Small intestine (tissue), 7 donors: ENCODE data around the gene DIS3L2. TPM values are rescaled to one million over a fixed set of nuclear protein-coding genes. Genes with fewer than 3 reads are reported as not detected.
"Not testable (repeated sequence)": the region's sequence is repeated elsewhere in the genome, so short reads cannot be mapped to it uniquely, and the experiment has no call there.

Experiments used
- DNase-seq, 2 donors: peaks; one replicate each; pipeline versions ENCODE4 v3.0.0 to v3.0.0-alpha.2; 2013
- FAIRE-seq: peaks from 2 replicates; lab custom pipeline; 2012; peaks lifted over from hg19 to GRCh38; lab: Jason Lieb, UNC
- H3K27ac ChIP-seq, 3 donors: one replicate each; pipeline ENCODE4 v1.5.1; 2013; ENCODE audit warnings: low read length in 2 of 3, mild to moderate bottlenecking in 2 of 3, control low read depth in 1 of 3, inconsistent platforms in 1 of 3, low read depth in 1 of 3, moderate library complexity in 1 of 3
- H3K27me3 ChIP-seq, 3 donors: one replicate each; pipeline ENCODE4 v1.6.1; 2013; ENCODE audit warnings: low read length in 3 of 3, inconsistent platforms in 1 of 3; ENCODE audit not compliant: control insufficient read depth in 3 of 3, insufficient read depth in 3 of 3
- H3K36me3 ChIP-seq, 3 donors: one replicate each; pipeline ENCODE4 v1.6.1; 2013; ENCODE audit warnings: low read length in 3 of 3, inconsistent platforms in 1 of 3, low read depth in 1 of 3, mild to moderate bottlenecking in 1 of 3, moderate library complexity in 1 of 3; ENCODE audit not compliant: control insufficient read depth in 3 of 3, insufficient read depth in 2 of 3
- H3K4me1 ChIP-seq, 3 donors: one replicate each; pipeline ENCODE4 v1.6.1; 2013; ENCODE audit warnings: low read length in 2 of 3, inconsistent platforms in 1 of 3, low read depth in 1 of 3, mild to moderate bottlenecking in 1 of 3, moderate library complexity in 1 of 3; ENCODE audit not compliant: control insufficient read depth in 3 of 3, insufficient read depth in 2 of 3
- H3K4me3 ChIP-seq, 3 donors: one replicate each; pipeline ENCODE4 v1.5.1; 2013; ENCODE audit warnings: low read length in 3 of 3, control low read depth in 1 of 3, inconsistent platforms in 1 of 3, low read depth in 1 of 3, mild to moderate bottlenecking in 1 of 3, moderate library complexity in 1 of 3
- H3K9me3 ChIP-seq, 2 donors: one replicate each; pipeline ENCODE4 v1.6.1; 2013; ENCODE audit warnings: low read depth in 1 of 2, low read length in 1 of 2; ENCODE audit not compliant: control insufficient read depth in 2 of 2, insufficient read depth in 1 of 2
- WGBS, 3 donors: extraction: QIAGEN DNeasy Blood & Tissue Kit; methylation state at CpG; one replicate each; pipeline ENCODE4 v1.1.7; 2013; 5-methylcytosine and 5-hydroxymethylcytosine counted together
- polyA plus RNA-seq, 4 donors: library from polyadenylated mRNA; stranded (reverse) in 3 of 4; unstranded in 1 of 4; fragments of 200-250 nt in 3 of 4; fragments of 120-200 nt in 1 of 4; gene quantifications; one replicate each; pipeline versions ENCODE4 v1.2.1 to v1.2.3, GENCODE V29; 2013
- donor health status: healthy with polysubstance abuse.
- donor health status: control.
- donor health status: control.
- donor health status: Bipolar disorder and iron deficiency.
- donor health status: healthy.

DIS3L2 gene
- polyA plus RNA-seq, 4 donors: 8.3 to 22.1 (median 11.8) TPM

GRCh38 chr2:232385058-232385457, 423.5 kb downstream of the DIS3L2 start:
- DNase-seq, H3K4me1 ChIP-seq, H3K4me3 ChIP-seq, H3K27ac ChIP-seq, FAIRE-seq, H3K9me3 ChIP-seq, H3K36me3 ChIP-seq: not testable (repeated sequence)
- peaks cover 8 to 80% (median 32%) of the 10 kb centered on the region in 3 donors for H3K27me3 ChIP-seq

GRCh38 chr2:232385660-232386489, 424.4 kb downstream of the DIS3L2 start:
- H3K9me3 ChIP-seq: no peaks in the 10 kb centered on the region
- WGBS, 3 donors: 14 to 18% (median 17%) methylated on average over 24 of the region's 24 CpGs
- no peaks in the 10 kb centered on the region for H3K36me3 ChIP-seq
- DNase-seq: peak in 1 of 2 donors; percentile 21
- no peak overlapping the region for H3K27ac ChIP-seq
- H3K27me3 ChIP-seq: peaks cover 8 to 87% (median 37%) of the 10 kb centered on the region in 3 donors
- no peak for FAIRE-seq
- H3K4me3 ChIP-seq: no peak overlapping the region
- H3K4me1 ChIP-seq: peaks cover 0 to 3% (median 0%) of the 10 kb centered on the region in 3 donors

GRCh38 chr2:232386490-232386739, 424.9 kb downstream of the DIS3L2 start:
- Histone ChIP-seq H3K4me1 (peaks cover 0 to 3% (median 0%) of the 10 kb centered on the region in 3 donors), H3K27me3 (peaks cover 8 to 87% (median 39%) of the 10 kb centered on the region in 3 donors), H3K9me3 (no peaks in the 10 kb centered on the region), H3K4me3 (no peak overlapping the region), H3K27ac (no peak overlapping the region), H3K36me3 (no peaks in the 10 kb centered on the region)
- WGBS, 3 donors: 8 to 15% (median 12%) methylated on average over 22 to 23 of the region's 23 CpGs
- no peak for FAIRE-seq
- no peak for DNase-seq

Other genes with a start within 250 kb of the DIS3L2 start
- gene PDE6D, start 180.4 kb upstream of the DIS3L2 start, polyA plus RNA-seq: 10 to 100 TPM; 13.2 to 28.1 (median 25.6) TPM
- 10 to 100 TPM in 3 of 4 donors, 1 to 10 TPM in 1; 9.5 to 36.4 (median 16.2) TPM for gene COPS7B, start 175.3 kb upstream of the DIS3L2 start, polyA plus RNA-seq
- under 1 TPM in 2 of 4 donors, not detected in 2; 0.13 to 0.50 TPM for gene NPPC, start 35.3 kb upstream of the DIS3L2 start, polyA plus RNA-seq